HG03280 (cell line): Measurements from ENCODE around the gene MCUR1.
"Not testable (repeated sequence)": the region's sequence is repeated elsewhere in the genome, so short reads cannot be mapped to it uniquely, and the experiment has no call there.

ENCODE experiments used
- ATAC-seq: cut with Tn5 transposase; IDR thresholded peaks from one replicate; pipeline ENCODE4 v1.9.1; 2021; ENCODE audit warnings: mild to moderate bottlenecking, moderate library complexity; ENCODE audit not compliant: unreplicated experiment

MCUR1 gene

DNA sequence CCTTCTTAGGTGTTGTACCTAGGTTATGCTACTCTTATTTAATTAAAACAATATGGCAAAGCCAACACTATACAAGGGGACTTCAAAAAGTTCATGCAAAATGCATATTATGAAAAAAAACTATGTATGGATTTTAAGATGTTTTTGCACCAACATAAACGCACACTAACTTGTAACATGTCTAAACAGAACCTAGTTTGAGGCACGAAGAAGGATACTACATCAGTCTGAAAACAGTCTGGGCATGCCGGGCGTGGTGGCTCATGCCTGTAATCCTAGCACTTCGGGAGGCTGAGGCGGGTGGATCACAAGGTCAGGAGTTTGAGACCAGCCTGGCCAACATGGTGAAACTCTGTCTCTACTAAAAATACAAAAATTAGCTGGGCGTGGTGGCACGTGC is 34.2 kb downstream of the MCUR1 start:
- ATAC-seq = not testable (repeated sequence)

DNA sequence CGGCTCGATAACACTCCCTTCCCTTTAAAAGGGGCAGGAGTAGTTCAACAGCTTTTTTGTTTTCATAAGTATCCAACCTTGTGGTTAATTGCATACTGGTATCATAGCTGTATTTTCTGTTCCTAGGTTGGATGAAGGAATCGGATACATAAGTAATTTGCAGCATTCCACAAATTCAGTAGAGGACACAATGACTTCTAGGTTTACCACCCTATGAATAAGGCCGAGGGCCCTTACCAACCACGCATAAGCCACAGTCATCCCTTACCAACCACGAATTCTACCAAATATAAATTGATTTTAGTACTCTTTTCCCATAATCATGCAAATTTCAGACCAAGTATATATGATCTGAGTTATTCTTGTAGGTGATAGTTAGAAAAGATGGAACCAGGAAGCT is 36.3 kb downstream of the MCUR1 start:
- ATAC-seq = no peak

DNA sequence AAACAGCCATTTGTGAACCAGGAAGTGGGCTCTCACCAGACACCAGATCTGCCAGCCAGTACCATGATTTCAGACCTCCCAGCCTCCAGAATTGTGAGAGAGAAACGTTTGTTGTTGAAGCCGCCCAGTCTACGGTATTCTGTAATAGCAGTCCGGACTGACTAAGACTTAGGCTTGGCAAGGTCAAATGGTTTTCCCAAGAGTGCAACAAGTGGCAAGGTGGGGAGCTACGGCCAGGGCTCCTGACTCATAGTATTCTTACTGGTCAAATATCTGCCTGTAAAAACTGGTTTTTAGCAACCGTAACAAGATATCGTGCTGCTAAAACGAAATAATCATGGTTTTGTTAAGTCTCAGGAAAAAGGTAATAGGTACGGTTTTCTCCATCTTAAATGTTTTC is 37.8 kb downstream of the MCUR1 start:
- no peak for ATAC-seq

DNA sequence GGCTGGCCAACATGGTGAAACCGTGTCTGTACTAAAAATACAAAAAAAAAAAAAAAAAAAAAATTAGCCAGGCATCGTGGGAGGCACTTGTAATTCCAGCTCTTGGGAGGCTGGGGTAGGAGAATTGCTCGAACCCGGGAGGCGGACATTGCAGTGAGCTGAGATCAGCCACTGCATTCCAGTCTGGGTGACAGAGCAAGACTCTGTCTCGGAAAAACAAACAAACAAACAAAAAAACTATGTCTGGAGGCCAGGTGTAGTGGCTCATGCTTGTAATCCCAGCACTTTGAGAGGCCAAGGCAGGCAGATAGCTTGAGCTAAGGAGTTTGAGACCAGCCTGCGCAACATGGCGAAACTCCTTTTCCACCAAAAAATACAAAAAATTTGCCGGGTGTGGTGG is 38.9 kb downstream of the MCUR1 start:
- not testable (repeated sequence) for ATAC-seq

DNA sequence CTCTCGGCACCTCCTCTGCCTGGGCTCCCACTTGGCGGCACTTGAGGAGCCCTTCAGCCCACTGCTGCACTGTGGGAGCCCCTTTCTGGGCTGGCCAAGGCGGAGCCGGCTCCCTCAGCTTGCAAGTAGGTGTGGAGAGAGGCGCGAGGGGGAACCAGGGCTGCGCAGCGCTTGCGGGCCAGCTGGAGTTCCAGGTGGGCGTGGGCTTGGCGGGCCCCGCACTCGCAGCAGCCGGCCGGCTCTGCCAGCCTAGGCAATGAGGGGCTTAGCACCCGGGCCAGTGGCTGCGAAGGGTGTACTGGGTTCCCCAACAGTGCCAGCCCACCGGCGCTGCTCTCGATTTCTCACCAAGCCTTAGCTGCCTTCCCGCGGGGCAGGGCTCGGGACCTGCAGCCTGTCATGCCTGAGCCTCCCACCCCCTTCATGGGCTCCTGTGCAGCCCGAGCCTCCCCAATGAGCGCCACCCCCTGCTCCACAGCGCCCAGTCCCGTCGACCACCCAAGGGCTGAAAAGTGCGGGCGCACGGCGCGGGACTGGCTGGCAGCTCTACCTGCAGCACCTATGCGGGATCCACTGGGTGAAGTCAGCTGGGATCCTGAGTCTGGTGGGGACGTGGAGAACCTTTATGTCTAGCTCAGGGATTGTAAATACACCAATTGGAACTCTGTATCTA is 41.9 kb downstream of the MCUR1 start:
- not testable (repeated sequence) for ATAC-seq

DNA sequence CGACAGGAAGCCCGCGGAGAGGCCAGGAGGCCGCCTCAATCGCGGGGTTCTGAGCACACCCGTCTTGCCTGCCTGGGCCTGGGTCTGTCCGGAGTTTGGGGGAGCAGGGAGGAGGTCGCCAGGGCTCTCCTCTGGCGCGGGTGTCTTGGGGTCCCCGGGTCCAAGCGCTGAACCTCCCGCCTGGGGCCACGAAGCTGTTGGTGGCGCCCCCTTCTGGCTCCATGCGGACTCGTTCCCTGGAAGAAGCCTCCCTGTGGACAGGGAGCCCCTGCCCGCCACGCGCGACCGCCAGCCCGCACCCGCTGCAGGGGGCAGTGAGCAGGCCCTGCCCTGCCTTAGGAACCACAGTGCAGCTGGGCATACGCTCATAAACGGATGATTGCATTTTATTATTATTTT is 44.7 kb downstream of the MCUR1 start:
- no peak for ATAC-seq

DNA sequence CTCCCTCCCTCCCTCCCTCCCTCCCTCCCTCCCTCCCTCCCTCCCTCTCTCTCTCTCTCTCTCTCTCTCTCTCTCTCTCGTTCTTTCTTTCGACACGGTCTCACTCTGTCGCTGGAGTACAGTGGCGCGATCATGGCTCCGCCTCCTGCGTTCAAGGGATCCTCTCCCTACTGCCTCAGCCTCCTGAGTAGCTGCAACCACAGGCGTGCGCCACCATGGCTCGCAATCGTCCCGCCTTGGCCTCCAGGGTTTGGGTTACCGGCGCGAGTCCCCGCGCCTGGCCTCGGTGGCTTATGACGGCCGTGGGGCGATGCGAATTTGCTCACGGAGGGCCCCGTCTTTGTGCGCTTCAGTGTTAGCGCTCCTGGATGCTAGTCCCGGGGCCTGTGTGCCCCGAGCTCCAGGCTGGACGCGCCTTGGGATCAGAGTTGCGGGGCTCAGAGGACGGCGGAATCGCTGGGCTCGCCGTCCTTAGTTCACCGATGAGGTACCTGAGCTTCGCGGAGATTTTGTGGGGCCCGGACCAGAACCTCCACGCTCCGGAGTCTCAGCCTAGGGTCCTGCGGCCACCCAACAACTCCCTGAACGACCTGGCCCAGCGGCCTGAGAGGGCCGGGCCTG is 45.2 kb downstream of the MCUR1 start:
- no peak for ATAC-seq

DNA sequence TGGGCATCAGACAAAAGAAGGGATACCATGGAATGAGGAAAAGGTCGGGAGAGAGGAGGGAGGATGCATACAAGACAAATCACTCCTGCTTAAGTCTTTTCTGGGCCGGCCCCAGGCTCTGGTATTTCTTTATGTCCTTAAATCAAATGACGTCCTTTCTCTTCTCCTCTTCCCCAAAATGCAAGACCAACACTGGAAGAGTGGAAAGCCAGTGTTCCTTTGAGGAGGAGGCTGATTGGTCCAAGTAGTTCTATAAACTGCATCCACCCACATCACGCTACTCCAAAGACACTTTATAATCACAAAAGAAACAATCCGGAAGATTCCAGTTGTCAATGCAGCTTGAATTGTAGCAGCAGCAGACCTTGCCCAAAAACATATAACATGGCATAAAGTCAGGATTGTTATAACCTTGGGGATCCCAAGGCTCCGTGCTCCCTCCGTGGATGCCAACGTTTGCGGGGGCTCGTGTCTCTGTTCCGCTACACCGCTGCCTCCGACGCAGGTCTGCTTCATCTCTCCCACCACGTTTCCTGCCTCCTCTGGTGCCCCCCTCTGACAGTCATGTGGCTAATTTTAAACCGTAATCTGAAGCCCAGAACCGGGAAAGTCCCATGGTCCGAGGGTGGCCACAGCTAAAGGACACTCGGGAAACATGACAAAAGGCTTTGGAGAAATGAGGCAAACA is 47.1 kb downstream of the MCUR1 start:
- no peak for ATAC-seq

DNA sequence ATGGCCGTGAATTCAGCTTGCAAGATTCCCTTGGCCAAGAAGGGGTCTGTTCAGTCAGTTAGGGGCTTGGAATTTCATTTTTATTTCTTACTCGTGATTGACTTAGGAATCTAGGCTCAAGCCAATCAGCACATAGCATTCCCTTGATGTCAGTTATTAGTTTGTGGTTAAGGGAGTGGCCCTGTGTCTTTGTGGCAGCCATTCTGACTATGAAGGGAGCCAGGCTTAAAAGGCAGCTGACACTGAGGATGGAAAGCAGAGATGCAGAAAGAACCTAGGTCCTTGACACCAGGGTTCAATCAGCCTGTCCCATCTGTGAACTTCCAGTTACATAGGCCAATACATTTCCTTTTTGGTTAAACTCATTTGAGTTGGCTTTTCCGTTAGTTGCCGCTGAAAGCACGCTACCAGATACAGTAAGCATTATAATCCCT is 48.1 kb downstream of the MCUR1 start:
- no peak for ATAC-seq

DNA sequence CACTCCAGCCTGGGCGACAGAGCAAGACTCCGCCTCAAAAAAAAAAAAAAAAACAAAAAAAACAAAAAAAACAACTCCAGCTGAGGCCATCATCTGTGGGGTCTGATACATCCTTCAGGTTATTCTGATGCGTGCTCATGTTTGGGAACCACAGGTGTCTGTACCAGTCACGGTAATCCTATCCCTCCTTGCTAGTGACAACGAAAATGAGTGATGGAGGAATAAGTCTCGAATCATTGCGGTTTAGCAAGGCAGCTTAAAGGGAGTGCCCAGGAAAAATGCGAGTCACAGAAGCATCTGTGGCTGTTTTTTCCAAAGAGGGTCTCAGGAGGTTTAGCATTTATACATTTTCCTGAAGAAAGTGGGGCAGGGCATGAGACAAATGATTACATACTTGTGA is 48.8 kb downstream of the MCUR1 start:
- ATAC-seq = no peak

DNA sequence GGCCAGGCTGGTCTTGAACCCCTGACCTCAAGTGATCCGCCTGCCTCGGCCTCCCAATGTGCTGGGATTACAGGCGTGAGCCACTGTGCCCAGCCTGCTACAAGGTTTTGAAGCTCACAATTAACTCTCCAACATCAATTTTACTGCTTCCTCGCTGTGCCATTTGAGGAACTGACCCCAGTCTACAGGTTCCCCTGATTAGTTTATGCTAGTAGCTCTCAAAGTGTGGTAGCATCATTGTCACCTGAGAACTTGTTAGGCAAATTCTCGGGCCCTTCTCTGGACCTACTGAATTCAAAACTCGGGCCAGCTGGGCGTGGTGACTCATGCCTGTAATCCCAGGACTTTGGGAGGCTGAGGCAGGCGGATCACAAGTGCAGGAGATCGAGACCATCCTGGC is 49.4 kb downstream of the MCUR1 start:
- no peak for ATAC-seq

DNA sequence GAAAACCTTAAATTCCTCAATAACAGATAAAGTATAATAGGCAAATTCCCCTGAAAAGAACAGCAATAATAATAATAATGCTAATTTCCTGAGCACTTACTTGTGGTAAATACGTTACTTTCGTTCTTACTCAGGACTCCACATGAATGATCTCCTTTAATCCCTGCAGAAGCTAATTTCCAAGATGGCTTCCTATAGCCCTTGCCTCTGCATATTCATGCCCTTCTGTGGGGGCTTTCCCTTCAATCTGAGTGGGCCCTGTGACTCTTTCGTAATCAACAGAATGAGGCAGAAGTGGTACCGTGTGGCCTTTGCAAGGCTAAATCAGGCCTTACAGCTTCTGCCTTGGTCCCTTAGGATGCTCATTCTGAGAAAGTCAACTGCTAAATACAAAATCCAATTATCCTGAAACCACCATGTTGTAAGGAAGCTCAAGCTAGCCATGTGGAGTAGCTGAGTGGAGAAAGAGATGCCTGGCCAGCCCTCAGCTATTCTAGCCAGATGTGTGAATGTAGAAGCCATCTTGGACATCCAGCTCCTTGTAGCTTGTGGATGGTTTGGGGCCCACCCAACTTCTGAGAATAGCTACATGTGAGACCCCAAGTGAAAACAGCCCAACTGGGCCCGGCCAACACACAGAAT is 50.5 kb downstream of the MCUR1 start:
- ATAC-seq = no peak

DNA sequence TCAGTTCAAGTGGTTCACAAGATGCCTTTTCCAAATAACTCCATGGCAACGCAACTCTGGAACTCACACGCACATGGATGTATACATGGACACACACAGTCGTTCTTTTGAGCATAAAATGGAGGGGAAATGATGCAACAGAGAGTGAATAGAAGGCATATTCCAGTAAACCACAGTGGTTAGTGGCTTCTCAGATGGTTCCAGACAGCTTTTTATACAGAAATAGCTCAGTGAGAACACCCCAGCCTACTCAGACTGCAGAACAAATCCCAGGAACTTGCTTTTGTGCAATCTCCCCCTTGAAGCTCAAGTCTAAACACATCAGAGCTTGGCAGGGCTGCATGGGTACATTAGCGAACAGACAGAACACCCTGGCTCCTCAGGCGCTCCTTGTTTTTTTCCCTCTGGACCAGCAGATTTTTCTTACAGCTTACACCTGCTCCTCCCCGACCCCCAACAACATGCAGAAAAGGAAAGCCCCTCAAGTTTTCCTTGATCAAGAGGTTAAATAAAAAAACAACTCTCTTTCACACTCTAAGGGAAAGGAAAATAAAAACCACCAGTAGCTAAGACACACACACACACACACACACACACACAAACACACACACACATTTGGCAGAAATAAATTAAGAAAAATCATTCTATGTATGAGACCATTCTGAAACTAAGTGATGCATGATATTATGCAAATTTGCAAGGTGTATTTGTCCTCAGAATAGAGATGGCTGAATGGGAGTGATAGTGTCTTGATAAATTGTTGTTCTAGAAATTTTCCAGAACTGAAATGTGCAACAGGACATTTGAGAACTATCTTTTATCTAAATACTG is 51.5 kb downstream of the MCUR1 start:
- no peak for ATAC-seq

DNA sequence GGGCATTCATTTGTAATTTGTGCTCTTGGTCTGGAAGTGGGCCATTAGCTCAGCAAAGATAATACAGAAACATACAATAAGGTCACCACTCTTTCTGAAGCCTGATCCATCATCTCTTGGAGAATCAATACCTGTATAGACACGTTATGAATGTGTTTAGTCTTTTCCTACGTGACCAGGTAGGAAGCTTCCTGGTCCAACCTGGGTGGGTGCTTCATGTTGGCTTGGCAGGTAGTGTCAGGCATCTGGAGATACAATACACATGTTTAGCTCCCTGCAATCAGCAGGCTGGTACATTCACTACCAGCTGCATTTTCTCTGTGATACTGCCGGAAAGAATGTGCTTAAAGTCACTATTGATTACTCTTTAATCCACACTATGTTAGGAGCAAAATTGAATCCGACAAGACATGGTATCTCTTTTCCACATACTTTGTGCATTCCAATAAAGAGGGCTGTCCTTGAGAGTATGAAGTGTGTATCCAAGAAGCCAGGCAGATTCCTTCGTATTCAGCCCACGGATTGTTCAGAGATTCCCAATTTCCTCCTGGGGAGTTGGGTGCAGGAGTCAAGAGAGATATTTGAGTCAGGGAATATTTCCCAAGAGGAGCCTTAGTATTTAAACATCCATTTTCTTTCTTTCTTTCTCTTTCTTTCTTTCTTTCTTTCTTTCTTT is 52.9 kb downstream of the MCUR1 start:
- ATAC-seq = no peak

DNA sequence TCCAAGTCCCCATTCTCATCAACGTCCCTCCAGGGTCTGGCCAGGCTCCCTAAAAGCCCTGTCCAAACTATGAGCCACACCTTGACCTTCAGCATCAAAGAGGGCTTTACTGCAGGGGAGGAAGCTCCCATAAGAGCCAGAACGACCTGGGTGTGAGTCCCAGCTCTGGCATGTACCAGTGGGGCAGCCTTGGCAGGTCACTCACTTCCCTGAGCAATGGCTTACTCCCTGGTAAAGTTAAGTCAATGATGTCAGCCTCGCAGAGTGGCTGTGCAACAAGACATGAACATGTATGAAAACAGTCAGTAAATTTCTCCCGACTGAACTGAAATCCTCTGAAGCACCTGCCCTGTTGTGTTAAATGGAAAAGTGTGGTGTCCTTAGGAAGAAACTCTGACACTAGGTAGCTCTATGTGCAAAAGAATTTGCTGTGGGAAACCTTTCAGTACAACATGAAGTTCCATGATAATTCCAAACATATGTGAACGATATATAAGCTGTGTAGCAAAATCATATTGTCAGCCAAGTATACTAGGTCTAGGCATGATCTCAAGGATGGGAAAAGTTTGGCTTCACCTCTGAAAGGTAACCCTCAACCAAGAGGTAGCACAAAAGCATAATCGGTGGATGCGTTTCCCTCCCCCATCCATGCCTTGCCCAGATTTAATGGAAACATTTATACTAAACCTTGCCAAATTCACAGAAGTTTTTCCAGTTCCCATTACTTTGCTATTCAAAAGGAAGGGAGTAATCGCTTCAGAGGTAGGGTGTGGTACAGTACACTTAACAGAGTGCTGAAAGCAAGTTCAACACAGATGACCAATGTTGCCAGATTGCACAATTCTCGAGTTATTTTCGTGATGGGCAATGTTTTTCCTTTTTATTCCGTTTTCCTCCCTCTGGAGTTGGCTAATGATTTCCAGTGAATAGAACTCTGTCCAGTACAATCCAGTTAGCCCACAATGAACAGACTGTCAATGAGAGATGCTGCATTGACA is 53.8 kb downstream of the MCUR1 start:
- ATAC-seq = no peak

DNA sequence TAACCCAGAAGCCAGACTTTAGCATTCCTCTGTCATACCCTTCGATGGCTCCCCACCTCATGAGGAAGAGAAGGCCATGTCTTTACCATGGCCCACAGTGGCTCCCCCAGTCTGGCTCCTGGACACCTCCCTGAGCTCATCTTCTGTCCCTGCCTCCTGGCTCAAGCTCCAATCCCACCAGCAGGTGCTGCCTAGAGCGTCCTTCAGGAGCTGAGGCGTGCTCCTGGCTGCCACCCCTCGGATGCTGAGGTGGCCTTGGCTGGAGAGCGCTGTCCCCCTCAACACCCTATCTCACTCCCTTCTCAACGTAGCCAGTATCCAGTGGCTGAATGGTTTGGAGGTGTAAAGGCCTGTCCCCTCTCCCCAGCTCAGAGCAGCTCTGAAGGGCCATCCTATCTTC is 55.3 kb downstream of the MCUR1 start:
- no peak for ATAC-seq

DNA sequence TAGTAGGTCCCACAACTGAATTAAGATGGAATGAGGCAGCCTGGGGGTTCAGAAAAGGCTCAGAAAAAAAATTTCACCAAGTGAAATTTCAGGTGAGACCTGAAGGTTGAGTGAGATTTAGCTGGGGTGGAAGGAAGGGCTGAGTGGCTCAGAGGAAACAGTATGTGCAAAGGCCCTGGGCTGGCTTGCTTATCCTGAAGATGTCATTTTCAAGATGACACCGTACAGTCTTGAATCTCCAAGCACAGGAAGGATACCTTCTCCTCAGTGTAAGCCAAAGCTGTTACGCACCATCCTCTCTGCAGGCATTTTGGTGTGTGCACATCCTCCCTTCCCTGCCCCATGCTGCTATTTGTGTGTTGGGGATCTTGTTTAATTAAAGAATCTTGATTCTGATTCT is 59.7 kb downstream of the MCUR1 start:
- ATAC-seq = no peak

DNA sequence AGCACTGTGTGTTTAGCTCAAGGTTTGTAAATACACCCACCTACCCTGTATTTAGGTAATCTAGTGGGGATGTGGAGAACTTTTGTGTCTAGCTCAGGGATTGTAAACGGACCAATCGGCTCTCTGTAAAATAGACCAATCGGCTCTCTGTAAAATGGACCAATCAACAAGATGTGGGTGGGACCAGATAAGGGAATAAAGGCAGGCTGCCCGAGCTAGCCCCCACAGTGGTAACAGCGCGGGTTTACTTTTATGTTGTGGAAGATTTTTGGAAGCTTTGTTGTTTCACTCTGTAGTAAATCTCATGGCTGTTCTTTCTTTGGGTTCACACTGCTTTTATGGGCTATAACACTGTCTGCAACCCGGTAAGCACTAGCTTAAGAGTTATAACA is 70.6 kb downstream of the MCUR1 start:
- no peak for ATAC-seq
